Dermis microvascular lymphatic vessel endothelial cell (primary cell): ENCODE measurements around the gene LY6G6F. TPM values are rescaled to one million over a fixed set of nuclear protein-coding genes. Genes with fewer than 3 reads are reported as not detected.
"Not testable (repeated sequence)": the region's sequence is repeated elsewhere in the genome, so short reads cannot be mapped to it uniquely, and the experiment has no call there.

Experiments
- DNase-seq, 2 donors: peaks; one replicate each; pipeline versions ENCODE4 v3.0.0 to v3.0.0-alpha.2; 2010; ENCODE audit warnings: low read depth in 2 of 2
- total RNA-seq: library from RNA; depleted of rRNA; stranded (reverse); fragments of >200 nt; gene quantifications from 2 replicates; pipeline ENCODE4 v1.2.1, GENCODE V29; 2014

Gene LY6G6F
- total RNA-seq, 1 donor from 2014 or later = not detected

- peak; percentile 13 to 28 for DNase-seq
Measured at GRCh38 chr6:31701666-31702404, 4.8 kb upstream of the LY6G6F start.

- peak in 1 of 2 donors; percentile 66 for DNase-seq
Measured at GRCh38 chr6:31702405-31702818, 4.3 kb upstream of the LY6G6F start.

GRCh38 chr6:31702819-31703716 is 3.6 kb upstream of the LY6G6F start, which contains the start of gene ABHD16A:
ABHD16A (minus strand) TSS chr6:31703324; CDS start chr6:31703281, 43 bp downstream.
- peak; percentile 98 to 99 for DNase-seq

GRCh38 chr6:31705931-31706330 is 735 bp upstream of the LY6G6F start:
- no peak for DNase-seq

GRCh38 chr6:31707701-31708100 is 1.0 kb downstream of the LY6G6F start:
- DNase-seq = no peak

- DNase-seq = no peak
Measured at GRCh38 chr6:31708224-31708623, 1.6 kb downstream of the LY6G6F start.

- DNase-seq = not testable (repeated sequence)
Measured at GRCh38 chr6:31709157-31709556, 2.5 kb downstream of the LY6G6F start.

GRCh38 chr6:31710523-31711219 is 4.0 kb downstream of the LY6G6F start:
- no peak for DNase-seq

GRCh38 chr6:31711233-31711632 is 4.6 kb downstream of the LY6G6F start:
- DNase-seq = no peak

- DNase-seq = no peak
Measured at GRCh38 chr6:31712296-31712695, 5.6 kb downstream of the LY6G6F start.

GRCh38 chr6:31713465-31713864 is 6.8 kb downstream of the LY6G6F start:
- DNase-seq = no peak

- DNase-seq = no peak
Measured at GRCh38 chr6:31713991-31714684, 7.5 kb downstream of the LY6G6F start.

GRCh38 chr6:31715022-31715958 is 8.6 kb downstream of the LY6G6F start, which contains the start of gene LY6G6D:
LY6G6D (plus strand) TSS chr6:31715348; CDS start chr6:31715356, 8 bp downstream.
- no peak for DNase-seq

GRCh38 chr6:31717499-31718222 is 11.0 kb downstream of the LY6G6F start:
- no peak for DNase-seq

GRCh38 chr6:31718265-31718664 is 11.6 kb downstream of the LY6G6F start:
- DNase-seq = no peak

- DNase-seq = no peak
Measured at GRCh38 chr6:31719001-31719400, 12.3 kb downstream of the LY6G6F start.

- DNase-seq = no peak
Measured at GRCh38 chr6:31720196-31720770, 13.6 kb downstream of the LY6G6F start.

- DNase-seq = no peak
Measured at GRCh38 chr6:31721351-31722020, 14.8 kb downstream of the LY6G6F start, which contains the start of gene LY6G6C. LY6G6C (minus strand) TSS chr6:31721746; CDS start chr6:31721679, 67 bp downstream.
